COLO668 (cell line): Measurements from ENCODE around the gene ARHGEF18.

ENCODE experiments used
- DNase-seq: peaks from one replicate; lab custom pipeline; 2025; ENCODE audit not compliant: unreplicated experiment; lab: John Stamatoyannopoulos, UW

Gene ARHGEF18

GRCh38 chr19:7381073-7381390 is 32.3 kb downstream of the ARHGEF18 start:
- DNase-seq, result no peak

GRCh38 chr19:7382694-7383093 is 34.0 kb downstream of the ARHGEF18 start:
- DNase-seq, result no peak

DNA sequence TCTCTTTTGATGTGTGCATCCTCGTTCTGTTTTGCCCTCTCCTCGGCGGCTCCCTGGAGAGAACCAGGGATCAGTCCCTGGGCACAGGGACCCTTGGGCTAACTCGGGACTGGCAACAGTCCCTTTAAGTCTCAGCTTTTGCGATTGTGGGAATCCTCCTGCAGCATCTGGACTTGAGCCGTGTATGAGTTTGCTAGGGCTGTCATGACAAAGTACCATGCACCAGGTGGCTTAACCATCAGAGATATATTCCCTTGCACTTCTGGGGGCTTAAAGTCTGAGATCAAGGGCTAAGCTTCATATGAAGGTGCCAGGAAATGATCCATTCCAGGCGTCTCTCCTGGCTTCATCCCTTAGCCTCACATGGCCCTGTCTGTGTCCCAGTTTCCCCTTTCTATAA is 34.5 kb downstream of the ARHGEF18 start:
- no peak for DNase-seq

DNA sequence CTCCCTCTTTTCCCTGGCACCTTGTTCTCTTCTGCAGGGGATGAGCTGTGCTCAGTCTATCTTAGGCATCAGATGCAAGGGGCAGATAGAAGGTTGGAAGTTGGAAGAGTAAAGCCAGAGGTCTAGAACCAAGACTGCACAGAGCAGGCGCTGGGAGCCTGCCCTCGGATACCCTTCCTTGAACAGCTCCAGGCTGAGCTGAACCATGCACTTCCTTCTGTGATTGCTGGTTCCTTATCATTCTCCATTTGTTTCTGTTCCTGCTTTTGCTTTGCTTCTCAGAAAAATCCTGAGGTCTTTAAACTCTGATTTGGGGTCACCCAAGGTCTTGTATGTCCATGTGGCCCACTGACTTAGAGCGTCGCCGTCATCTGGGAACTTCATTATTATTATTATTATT is 36.3 kb downstream of the ARHGEF18 start:
- no peak for DNase-seq

DNA sequence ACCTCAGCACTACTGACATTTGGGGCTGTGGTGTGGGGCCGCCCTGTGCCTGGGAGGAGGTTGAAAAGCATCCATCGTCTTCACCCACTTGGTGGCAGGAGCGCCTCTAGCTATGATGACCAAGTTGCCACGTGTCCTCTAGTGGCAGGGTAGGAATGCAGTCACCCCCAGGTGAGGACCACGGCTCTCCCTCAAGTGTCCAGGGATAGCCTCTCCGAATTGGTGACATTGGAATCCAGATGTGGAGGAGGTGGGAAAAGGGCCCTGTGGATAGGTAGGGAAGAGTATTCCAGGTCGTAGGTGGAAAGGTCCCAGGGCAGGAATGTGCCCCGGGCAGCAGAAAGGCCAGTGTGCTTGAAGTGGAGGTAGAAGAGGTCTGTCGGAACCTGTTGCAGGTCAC is 37.6 kb downstream of the ARHGEF18 start:
- DNase-seq, result no peak

DNA sequence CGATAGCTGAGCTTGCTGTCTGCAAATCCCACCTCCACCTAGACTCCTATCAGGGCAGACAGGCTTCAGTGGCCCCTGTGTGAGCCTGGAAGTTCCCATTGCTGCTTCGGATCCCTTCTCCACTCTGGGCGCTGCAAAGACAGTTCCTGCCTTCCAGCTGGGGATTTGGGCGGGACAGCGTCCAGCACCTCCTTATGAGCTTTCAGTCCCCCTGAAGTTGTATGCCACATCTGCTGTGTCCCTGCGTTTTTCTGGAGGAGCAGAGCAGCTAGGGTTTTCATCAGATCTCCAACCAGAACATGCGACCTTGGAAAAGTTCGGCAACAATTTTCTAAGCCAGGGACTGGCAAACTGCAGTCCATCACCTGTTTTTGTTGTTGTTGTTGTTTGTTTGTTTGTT is 38.0 kb downstream of the ARHGEF18 start:
- DNase-seq, result no peak

DNA sequence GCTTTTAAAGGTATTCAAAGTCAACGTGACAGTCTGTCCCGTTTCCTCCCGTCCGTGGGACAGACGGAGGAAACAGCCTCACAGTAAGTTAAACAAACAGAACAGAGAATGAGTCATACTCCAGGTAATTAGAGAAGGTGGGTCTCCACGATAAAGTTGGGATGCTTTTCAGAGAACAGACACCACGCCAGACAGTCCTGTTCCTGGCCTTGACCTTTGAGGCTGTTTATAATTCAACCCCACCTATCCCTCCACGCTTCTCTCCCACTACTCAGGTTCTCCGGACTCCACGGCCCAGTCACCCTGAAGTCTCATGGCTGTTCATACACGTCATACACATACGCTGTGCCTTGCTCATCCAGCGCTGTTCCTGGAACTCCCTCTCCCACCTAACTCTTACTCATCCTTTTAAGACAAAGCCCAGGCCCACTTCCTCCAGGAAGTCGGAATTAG is 42.5 kb downstream of the ARHGEF18 start:
- DNase-seq, result peak; percentile 40

DNA sequence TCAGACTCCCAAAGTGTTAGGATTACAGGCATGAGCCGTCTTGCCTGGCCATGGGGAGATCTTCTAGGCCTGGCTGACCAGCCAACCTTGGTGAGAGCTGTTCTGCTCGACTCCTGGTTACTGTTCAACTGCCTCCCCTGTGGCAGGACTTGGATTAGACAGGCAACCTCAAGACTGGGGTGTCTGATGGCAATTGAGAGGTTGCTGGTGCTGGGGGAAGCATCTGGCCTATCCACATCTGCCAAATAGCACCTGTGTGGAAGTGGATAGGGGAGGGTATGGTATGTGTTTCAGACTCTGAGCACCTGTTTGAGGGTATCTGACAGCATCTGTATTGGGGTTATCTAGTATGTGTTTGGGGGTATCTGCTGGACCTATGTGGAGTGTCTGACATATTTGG is 44.7 kb downstream of the ARHGEF18 start:
- DNase-seq, result no peak

DNA sequence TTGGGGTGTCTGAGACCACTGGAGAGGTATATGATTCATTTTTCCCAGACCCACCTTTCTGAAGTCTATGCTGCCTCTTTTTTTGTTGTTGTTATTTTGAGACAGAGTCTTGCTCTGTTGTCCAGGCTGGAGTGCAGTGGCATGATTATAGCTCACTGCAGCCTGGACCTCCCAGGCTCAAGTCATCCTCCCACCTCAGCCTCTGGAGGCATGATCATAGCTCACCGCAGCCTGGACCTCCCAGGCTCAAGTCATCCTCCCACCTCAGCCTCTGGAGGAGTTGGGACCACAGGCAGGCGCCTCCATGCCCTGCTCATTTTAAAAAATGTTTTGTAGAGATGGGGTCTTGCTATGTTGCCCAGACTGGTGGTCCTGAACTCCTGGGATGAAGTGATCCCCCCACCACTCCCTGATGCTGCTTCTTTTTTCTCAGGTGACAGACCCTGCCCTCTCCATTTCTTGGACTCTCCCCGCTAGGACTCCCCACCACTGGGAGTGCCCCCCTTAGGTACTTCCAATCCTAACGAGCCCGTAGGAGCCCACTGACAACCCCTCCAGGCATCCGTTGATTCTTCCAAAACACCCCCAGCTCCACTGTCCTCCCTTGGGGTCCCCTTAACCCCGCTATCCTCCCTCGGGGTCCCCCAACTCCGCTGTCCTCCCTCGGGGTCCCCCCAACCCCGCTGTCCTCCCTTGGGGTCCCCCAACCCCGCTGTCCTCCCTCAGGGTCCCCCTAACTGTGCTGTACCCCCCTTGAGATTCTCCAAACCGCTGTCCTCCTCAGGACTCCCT is 45.4 kb downstream of the ARHGEF18 start:
- no peak for DNase-seq

- peak; percentile 87 for DNase-seq
Measured at GRCh38 chr19:7394731-7395359, 46.1 kb downstream of the ARHGEF18 start.

GRCh38 chr19:7395360-7396066 is 46.8 kb downstream of the ARHGEF18 start:
- DNase-seq, result no peak

- DNase-seq, result no peak
Measured at GRCh38 chr19:7397687-7398086, 49.0 kb downstream of the ARHGEF18 start.
